HG03432 (cell line): ENCODE data around the gene TRIML1.
"Not testable (repeated sequence)": the region's sequence is repeated elsewhere in the genome, so short reads cannot be mapped to it uniquely, and the experiment has no call there.

ENCODE experiments used
- ATAC-seq: cut with Tn5 transposase; IDR thresholded peaks from one replicate; pipeline ENCODE4 v1.9.1; 2021; ENCODE audit warnings: mild to moderate bottlenecking, moderate library complexity; ENCODE audit not compliant: unreplicated experiment

TRIML1 gene

DNA sequence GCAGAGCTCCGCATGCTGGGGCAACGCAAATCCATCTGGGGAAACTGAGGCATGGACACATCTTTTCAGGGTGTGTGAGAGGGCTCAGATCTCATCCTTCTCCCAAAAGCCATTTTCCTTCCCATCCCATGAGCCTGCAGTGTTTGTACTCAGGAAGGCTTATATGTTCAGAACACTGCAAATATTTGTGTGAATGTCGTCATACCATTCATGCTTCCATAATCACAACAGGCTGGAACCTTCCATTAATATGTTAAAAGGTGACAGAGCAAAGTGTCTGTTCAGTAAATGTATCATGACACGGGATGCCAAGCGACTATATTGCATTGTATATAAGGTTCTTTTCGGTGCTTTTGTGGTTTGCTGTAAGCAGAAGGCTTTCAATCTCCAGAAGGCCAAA, 8.5 kb downstream of the TRIML1 start:
- ATAC-seq, result no peak

DNA sequence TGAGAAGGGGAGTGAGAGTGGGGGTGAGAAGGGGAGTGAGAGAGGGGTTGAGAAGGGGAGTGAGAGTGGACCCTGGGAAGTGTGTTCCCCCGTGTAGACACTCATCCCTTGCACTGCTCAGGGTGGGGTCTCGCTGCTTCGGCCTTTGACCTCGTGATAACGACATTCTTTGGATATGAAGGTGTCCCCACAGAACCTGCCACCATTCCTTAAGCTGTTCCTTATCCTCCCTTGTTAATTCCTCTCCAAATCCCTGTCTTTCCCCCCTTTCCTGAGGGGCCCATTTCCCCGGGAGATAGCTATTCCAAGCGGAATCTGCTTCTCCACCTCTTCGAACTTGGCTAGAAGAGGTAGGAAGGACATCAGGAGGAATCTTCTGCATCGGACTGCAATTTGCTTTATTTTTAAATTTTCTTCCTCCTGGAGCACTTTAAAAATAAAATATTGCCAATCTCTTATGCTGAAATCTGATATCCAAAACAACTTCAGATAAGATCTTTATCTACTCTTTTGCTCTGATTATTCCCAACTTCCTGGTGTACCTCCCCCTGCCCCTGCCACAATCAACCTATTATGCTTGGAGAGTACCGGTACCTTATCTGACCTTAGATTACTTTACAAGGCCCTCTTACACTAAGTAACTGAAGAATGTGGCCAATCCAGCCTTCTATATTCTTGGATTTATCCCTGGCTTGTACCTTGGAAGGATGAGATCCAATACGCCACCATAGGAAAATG, 15.6 kb downstream of the TRIML1 start:
- no peak for ATAC-seq

DNA sequence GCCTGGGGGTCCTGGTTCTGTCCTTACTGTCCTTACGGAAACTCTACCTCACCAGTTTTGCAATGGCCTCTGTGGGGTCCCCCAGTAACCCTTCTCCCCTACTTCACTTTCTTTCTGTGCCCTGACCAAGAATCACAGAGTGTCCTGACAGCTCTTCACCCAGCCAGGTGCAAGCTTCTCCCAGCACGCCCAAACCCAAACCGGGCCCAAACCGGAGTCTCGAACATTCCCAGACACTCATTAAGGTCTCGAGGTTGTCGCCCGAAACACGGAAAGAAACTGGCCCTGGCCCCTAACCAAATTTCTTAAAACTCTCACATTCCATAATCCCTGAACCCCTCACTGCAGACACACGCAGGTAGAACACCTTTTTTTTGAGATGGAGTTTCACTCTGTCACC, 19.1 kb downstream of the TRIML1 start:
- ATAC-seq, result no peak

DNA sequence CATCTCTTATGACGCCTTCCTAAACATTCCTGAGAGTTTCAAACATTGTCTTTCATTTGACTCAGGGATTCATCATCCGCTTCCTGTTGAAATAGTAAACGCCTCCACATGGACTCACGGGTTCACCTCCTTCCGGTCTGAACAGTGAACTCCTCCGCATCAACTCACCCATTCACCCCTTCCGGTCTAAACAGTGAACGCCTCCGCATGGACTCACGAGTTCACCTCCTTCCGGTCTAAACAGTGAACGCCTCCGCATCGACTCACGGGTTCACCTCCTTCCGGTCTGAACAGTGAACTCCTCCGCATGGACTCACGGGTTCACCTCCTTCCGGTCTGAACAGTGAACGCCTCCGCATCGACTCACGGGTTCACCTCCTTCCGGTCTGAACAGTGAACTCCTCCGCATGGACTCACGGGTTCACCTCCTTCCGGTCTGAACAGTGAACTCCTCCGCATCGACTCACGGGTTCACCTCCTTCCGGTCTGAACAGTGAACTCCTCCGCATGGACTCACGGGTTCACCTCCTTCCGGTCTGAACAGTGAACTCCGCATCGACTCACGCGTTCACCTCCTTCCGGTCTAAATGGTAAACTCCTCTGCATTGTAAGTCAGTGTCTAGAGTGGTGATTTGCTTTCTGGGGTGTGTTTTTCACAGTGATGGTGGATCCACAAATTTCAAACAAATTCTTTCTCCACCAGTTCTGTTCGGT, 20.4 kb downstream of the TRIML1 start:
- ATAC-seq, result not testable (repeated sequence)

DNA sequence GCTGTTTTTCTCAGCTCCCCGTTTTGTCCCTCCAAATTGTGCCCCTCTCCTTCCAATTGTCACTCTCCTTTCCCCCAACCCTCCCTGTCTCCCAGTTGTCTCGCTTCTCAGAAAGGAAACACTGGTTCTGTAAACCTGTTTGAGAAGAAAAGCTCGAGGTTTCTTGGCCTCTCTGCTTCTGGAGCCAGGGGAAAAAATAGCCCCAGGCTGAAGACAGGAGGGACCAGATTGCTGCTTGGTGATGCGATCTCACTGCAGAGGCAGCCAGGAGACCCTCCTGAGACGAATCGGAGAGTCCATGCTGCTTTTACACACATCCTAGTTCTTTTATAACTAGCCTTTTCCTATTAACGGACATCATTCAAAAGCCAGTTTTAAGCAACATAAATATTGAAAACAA, 21.2 kb downstream of the TRIML1 start:
- no peak for ATAC-seq

DNA sequence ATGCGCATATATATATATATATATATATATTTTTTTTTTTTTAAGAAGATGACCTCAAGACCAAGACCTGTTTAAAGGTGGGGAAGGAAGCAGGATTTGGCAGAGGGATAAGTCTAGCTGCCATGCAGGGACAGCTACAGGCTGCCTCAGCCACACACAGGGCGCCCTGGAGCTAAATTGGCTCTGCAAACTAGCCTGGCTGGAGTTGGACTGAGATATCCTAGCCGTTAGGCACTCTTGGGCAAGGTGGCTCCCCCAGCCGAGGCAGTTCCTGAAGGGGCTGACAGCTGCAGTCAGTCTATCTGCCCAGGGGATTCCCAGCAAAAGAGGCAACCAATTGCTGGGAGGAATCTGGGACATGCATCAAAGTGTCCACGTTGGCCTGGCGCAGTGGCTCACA, 21.9 kb downstream of the TRIML1 start:
- ATAC-seq, result no peak

DNA sequence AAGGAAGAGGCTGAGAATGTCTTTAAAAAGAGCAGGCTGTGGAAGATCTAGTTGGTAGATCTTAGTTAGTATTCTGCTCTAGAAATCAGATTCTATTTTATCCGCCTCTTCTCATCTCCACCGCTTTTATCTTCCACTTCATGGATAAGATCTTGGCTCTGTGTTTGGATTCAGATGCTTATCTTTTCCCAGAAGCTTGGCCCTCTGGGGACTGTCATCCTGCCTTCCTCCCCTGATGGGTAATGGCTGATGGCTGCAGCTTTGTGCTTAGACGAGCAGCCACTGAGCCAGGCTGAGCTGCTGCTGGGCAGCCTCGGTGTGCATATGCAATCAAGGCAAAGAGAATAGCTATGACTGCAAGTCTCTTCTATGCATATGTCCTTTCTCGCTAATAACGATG, 23.5 kb downstream of the TRIML1 start:
- ATAC-seq, result no peak

DNA sequence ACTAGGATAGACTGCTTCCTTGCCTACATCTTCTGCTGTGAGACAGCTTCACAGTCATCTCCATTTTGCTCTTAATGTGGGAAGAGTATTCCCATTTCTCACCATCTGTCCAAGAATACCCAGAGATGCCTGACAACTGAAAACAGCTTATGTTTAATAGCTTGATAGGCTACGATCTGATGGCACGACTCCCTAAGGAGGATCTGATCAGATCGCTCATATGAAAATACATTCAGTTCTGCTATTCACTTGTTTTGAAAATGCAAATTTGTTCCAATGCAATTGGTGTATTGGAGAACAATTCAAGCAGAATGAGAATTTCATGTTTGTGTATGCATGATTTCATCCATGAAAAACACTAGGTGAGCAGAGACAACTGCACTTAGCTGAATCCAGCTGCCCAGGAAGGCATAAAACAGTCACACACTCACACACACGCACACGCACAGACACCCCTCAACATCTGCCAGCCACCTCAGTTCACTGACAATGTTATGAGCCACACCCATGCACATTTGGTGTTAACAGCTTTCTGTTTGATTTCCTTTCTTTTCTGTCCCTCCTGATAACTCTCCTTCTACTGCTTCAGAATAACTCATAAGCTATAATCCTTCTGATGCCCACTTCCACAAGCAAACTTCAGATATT, 29.6 kb downstream of the TRIML1 start:
- ATAC-seq, result no peak

DNA sequence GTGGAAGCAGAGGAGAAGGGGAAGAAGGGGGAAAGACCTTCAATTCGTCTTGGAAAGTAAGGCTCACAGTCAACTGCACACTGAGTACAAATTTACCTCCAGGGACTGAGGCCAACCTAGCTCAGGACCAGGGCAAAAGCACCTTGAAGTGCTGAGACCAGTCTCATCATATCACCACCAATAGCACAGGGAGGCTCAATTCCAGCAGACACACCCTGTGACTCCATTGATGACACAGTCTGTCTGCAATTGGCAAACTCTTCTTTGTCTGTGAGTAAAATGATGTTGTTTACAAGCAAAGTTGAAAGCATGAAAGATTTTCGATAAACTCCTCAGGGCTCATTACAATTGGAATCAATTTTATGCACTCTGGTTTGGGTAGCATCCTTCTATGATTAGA, 32.3 kb downstream of the TRIML1 start:
- ATAC-seq, result no peak

DNA sequence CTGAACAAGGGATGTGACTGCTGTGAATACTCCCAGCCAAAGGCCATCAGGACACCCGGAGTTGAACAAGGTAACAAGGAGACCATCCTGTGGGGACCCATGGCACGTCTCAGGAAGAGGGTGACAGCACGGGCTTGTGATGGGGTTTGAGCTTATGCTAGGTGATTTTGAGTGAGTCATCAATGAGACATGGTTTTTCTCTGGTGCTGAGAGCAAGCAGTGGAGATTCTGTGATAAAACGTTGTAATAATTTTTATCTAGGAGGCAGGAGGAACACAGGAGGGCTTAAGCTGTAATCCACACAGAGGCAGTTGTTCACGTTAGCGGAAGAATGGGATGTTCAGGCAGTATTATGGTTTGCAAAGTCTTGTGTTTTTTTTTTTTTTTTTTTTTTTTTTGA, 36.0 kb downstream of the TRIML1 start:
- ATAC-seq, result no peak

DNA sequence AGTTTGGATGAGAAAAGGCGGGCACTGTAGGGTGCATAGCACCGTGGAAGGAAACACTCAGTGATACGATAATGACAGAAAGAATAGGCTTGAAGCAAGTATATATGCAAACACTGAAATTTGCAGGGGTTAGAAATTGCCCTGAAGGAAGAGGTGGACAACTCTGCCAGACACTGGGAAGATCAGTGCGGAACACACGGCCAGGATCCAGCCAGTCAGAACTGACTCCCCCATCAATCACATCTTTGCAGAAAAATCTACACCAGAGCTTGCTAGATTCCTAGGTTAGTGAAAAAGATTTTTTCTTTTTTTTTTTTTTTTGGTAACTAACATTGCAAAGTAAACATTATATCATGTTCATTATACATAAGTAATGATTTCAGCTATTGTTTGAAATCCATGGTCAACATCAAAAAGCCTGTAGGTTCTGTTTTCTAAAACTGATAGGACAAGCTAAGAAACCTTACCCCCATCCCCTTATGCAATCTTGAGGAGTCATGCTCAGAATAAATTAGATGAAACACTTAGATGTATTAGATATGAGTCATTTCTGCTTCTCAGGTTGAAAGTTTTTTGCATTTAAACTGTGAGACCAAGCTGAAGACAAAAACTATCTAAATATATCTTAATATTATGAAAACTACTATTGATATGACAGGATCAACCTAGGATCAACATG, 38.9 kb downstream of the TRIML1 start:
- ATAC-seq, result no peak

DNA sequence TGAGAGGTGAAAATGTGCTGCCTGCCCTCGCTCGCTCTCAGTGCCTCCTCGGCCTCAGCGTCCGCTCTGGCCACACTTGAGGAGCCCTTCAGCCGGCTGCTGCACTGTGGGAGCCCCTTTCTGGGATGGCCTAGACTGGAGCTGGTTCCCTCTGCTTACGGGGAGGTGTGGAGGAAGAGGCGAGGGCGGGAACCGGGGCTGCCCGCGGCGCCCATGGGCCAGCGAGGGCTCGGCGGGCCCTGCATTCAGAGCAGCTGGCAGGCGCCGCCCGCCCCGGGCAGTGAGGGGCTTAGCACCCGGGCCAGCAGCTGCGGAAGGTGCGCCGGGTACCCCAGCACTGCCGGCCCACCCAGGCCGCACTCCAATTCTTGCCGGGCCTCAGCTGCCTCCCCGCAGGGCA, 39.6 kb downstream of the TRIML1 start:
- no peak for ATAC-seq

DNA sequence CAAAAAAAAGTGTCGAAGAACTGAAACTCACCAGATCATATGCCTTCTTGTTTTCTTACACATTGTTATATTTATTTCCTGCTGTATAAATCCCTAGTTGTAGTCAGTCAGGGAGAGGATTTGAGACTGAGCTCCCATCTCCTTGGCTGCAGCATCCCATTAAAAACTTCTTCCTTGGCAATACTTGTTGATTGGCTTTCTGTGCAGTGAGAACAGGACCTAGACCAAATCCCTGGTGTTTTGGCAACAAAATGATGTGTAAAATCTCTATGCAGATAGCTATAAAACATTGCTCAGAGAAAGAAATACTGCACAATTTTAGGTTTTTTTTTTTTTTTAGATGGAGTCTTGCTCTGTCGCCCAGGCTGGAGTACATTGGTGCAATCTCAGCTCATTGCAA, 47.9 kb downstream of the TRIML1 start:
- ATAC-seq, result no peak

DNA sequence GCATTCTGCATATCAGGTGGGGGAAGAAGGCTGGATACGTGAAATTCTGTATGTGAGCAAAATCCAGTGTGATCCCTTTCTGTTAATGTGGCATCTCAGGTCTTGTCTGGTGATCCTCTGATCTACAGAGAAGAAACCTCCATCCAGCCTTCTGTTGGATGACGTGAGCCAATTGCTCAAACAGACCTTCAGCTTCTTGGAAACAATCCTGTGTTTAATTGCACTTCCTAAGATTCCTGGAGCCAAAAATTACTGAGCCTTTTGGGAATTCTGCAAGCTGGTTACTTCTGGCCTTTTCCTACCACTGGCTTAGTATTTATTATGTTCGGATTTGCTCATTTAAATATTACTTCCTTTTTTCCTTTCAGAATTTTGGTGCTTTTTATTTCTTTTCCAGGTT, 51.2 kb downstream of the TRIML1 start:
- no peak for ATAC-seq

DNA sequence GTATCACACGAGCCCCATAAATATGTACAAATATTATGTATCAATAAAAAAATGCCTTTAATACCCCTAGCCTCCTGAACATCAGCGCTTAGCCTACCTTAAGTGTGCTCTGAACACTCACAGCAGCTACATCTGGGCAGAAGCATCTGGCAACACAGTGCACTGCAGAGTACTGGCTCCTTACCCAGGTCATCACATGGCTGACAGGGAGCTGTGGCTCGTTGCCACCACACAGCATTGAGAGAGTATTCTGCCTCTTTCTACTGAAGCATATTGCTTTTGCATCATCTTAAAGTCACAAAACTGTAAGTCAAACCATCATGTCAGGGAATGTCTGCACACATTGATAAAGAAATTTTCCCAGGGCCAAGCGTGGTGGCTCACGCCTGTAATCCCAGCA, 55.2 kb downstream of the TRIML1 start:
- no peak for ATAC-seq

DNA sequence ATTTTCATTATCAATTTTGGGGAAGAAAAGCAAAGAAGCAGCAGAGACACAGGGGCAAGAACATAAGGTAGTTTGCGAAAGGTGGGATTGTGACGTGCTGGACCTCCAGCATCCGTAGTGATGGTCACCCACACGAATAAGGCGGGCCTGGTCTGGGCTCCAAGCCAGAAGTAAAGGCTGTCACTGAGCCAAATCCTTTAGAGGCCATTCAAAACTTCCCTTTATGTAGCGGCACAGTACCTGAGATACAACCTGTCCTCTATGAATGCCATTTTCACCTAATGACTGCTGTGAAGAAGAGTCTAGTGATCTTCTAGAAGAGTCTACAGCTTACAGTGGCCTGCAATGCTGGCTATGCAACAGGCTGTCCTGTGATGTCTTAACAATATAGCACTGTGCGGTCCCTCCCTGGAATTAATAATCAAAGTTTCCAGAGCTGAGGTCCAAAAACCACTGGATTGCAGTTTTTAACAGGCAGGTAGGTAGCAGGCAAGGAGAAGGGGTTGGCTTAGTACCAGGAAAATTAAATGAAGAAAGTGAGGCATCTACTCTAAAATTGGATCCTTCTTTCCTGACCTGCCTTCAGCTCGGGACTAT, 56.2 kb downstream of the TRIML1 start:
- ATAC-seq, result no peak

DNA sequence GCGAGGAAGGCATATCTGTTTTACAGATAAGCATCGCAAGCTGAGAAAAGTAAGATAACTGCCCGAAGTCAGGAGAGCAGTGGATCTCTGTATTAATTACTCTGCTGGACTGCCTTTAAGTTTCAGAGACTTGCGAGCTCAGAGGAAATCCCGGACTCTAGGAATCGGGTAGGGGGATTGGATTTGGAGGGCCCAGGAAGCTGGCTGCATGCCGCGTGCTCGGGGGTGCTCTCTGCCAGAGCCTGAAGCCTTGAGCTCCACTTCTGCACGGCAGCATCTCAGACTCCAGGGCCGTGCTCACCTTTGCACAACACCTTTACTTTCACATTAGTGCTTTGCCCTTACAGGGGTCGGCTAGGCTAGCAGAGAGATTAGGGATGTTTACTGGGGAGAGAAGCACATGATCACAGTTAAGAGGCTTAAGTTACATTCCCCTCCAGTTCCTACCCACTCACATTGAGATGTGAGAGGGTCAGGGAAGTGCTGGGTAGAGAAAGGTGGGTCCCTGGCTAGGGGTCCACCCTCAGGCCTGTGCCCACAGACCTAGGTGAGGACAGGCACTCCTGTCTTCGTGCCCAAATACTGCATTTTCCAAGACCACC, 57.0 kb downstream of the TRIML1 start:
- ATAC-seq, result no peak
